Activated CD4-positive, alpha-beta T cell treated with anti-CD3 and anti-CD28 coated beads, Interleukin-2, amount 10 ng/mL, durations not matched to agents 7 days and 5 days (primary cell): ENCODE data around the gene BRINP3. TPM values are rescaled to one million over a fixed set of nuclear protein-coding genes. Genes with fewer than 3 reads are reported as not detected.

Experiments
- CTCF ChIA-PET: fragments of 350-600 bp; sonication (Branson Sonifier 250); formaldehyde crosslinking; loops from one replicate; lab custom pipeline; 2021; ENCODE audit warnings: antibody characterized with exemption; lab: Charles Lee
- POLR2A ChIA-PET: fragments of 350-600 bp; sonication (Branson Sonifier 250); formaldehyde crosslinking; loops from one replicate; lab custom pipeline; 2021; ENCODE audit warnings: antibody characterized with exemption; lab: Charles Lee
- DNase-seq: peaks from one replicate; pipeline ENCODE4 v3.0.0-alpha.2; 2020
- H3K27ac Mint-ChIP-seq: one replicate; pipeline ENCODE4 v1.8.0; 2021; ENCODE audit warnings: mild to moderate bottlenecking, moderate library complexity, mixed read lengths
- H3K27me3 Mint-ChIP-seq: one replicate; pipeline ENCODE4 v1.8.0; 2021; ENCODE audit warnings: mixed read lengths
- H3K36me3 Mint-ChIP-seq: one replicate; pipeline ENCODE4 v1.8.0; 2021; ENCODE audit warnings: low read depth, mixed read lengths
- H3K4me1 Mint-ChIP-seq: one replicate; pipeline ENCODE4 v1.8.0; 2021; ENCODE audit warnings: mixed read lengths
- H3K4me3 Mint-ChIP-seq: one replicate; pipeline ENCODE4 v1.8.0; 2021; ENCODE audit warnings: mild to moderate bottlenecking, moderate library complexity, mixed read lengths
- H3K9me3 Mint-ChIP-seq: one replicate; pipeline ENCODE4 v1.8.0; 2021; ENCODE audit warnings: mixed read lengths
- total RNA-seq, 2 experiments: library from RNA; stranded (reverse); gene quantifications; one replicate each; pipeline ENCODE4 v1.2.3, GENCODE V29; 2021

The BRINP3 gene
- total RNA-seq, 2 experiments from 2014 or later: not detected

DNA sequence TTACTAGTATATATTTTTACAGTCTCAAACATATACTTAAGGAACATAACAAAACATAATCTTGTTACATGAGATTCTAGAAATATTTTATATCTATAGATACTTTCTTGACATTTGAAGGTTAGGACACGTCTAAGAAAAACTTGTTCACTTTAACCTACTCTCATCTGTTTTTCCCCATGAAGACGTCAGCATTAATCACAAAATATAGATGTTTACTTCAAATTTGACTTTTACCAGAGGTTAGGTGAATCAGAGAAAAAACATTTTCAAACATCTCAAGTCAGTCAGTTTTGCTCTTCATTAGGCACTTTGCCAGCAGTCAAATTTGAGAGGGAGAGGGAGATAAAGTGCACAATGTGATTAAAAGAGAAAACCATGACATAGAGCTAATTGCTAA is 47.7 kb downstream of the BRINP3 start:
- Mint-ChIP-seq H3K9me3 (no peaks in the 10 kb centered on the region), H3K4me3 (no peak overlapping the region), H3K36me3 (no peaks in the 10 kb centered on the region), H3K27ac (no peak overlapping the region), H3K27me3 (no peaks in the 10 kb centered on the region), H3K4me1 (no peaks in the 10 kb centered on the region)
- no peak for DNase-seq
- ChIA-PET CTCF (no interaction called here), POLR2A (no interaction called here)

GRCh38 chr1:190429141-190429540 is 48.5 kb downstream of the BRINP3 start:
- CTCF ChIA-PET: no interaction called here
- Mint-ChIP-seq H3K4me3 (no peak overlapping the region), H3K27ac (no peak overlapping the region), H3K9me3 (no peaks in the 10 kb centered on the region), H3K4me1 (no peaks in the 10 kb centered on the region), H3K36me3 (no peaks in the 10 kb centered on the region), H3K27me3 (no peaks in the 10 kb centered on the region)
- POLR2A ChIA-PET: no interaction called here
- DNase-seq: no peak

DNA sequence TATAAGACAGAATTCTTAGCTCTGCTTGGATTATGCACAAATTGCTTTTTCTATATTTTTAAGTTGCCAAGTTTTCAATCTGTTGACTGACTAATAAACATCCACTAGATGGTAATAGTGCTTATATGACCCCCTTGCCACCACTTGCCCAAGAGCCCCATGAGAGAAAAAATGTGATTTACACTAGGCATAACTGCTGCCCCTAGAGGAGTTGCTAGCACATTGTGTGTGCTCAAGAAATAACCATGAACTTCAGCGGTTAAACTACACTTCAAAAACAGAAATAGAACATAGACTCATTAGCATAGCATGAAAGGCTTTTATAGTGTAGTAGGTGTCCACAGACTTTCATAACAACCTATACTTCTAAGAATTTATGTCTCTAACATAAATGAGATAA is 61.4 kb downstream of the BRINP3 start:
- no peaks in the 10 kb centered on the region for H3K27me3 Mint-ChIP-seq
- CTCF ChIA-PET: no interaction called here
- no peaks in the 10 kb centered on the region for H3K9me3 Mint-ChIP-seq

DNA sequence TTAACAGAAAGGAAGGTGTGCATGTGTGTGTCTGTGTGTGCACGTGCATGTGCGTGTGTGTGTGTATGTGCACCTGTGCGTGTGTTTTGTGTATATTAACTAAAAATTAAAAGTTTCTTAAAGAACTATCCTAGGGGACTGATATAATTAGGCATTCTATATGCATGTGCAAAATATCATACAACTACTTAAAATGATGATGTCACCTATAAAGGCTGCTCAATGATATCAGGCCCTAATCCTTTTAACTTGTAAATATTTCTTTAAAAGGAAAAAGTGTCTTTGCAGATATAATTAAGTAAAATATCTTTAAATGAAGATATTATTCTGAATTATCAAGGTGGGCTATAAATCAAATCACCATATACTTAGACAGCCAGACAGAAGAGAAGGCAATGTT is 64.5 kb downstream of the BRINP3 start:
- Mint-ChIP-seq H3K36me3 (no peaks in the 10 kb centered on the region), H3K9me3 (no peaks in the 10 kb centered on the region), H3K27me3 (no peaks in the 10 kb centered on the region), H3K27ac (no peak overlapping the region), H3K4me3 (no peak overlapping the region), H3K4me1 (no peaks in the 10 kb centered on the region)
- no peak for DNase-seq
- ChIA-PET POLR2A (no interaction called here), CTCF (no interaction called here)

More for the DNA sequence above, 61.4 kb downstream of the BRINP3 start:
- Mint-ChIP-seq H3K36me3 (no peaks in the 10 kb centered on the region), H3K4me1 (no peaks in the 10 kb centered on the region), H3K27ac (no peak overlapping the region), H3K4me3 (no peak overlapping the region)
- POLR2A ChIA-PET: no interaction called here
- DNase-seq: no peak

- no peak for DNase-seq
- ChIA-PET CTCF (no interaction called here), POLR2A (no interaction called here)
- H3K4me1 Mint-ChIP-seq: no peaks in the 10 kb centered on the region
- H3K9me3 Mint-ChIP-seq: no peaks in the 10 kb centered on the region
- no peak overlapping the region for H3K27ac Mint-ChIP-seq
- no peaks in the 10 kb centered on the region for H3K36me3 Mint-ChIP-seq
- no peak overlapping the region for H3K4me3 Mint-ChIP-seq
- no peaks in the 10 kb centered on the region for H3K27me3 Mint-ChIP-seq
Measured at GRCh38 chr1:190403402-190403801, 74.3 kb downstream of the BRINP3 start.

DNA sequence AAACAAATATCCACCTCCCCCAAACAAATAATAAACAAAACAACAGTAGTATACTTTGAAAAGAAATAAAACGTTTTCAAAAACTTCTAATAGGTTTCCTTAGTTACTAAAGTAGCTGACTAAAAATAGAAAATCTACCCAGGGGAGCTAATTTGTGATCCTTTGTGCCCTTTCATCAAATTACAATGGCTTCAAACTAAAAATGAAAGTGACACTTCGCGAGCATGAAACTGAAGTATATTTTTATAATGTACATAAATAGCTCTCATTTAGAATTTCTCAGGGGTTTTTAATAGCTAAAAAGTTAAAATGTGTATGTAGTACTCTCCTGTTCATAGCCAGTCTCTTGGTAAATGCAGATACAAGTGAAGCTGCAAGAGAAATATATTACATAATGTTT is 78.4 kb downstream of the BRINP3 start:
- POLR2A ChIA-PET: no interaction called here
- H3K27ac Mint-ChIP-seq: no peak overlapping the region
- no peaks in the 10 kb centered on the region for H3K9me3 Mint-ChIP-seq
- H3K36me3 Mint-ChIP-seq: no peaks in the 10 kb centered on the region
- H3K4me1 Mint-ChIP-seq: no peaks in the 10 kb centered on the region
- DNase-seq: no peak
- CTCF ChIA-PET: interaction anchor here (0.5 kb wide), 1 partner anchor 277 kb away, joined by 4 read pairs; no protein-coding TSS in a partner anchor
- no peak overlapping the region for H3K4me3 Mint-ChIP-seq
- no peaks in the 10 kb centered on the region for H3K27me3 Mint-ChIP-seq

- Mint-ChIP-seq H3K27ac (no peak overlapping the region), H3K9me3 (no peaks in the 10 kb centered on the region), H3K4me1 (no peaks in the 10 kb centered on the region), H3K4me3 (no peak overlapping the region), H3K36me3 (no peaks in the 10 kb centered on the region), H3K27me3 (no peaks in the 10 kb centered on the region)
- DNase-seq: no peak
- POLR2A ChIA-PET: no interaction called here
- CTCF ChIA-PET: no interaction called here
Measured at GRCh38 chr1:190391582-190391981, 86.1 kb downstream of the BRINP3 start.

- no peaks in the 10 kb centered on the region for H3K4me1 Mint-ChIP-seq
Measured at GRCh38 chr1:190377991-190378390, 99.7 kb downstream of the BRINP3 start.

DNA sequence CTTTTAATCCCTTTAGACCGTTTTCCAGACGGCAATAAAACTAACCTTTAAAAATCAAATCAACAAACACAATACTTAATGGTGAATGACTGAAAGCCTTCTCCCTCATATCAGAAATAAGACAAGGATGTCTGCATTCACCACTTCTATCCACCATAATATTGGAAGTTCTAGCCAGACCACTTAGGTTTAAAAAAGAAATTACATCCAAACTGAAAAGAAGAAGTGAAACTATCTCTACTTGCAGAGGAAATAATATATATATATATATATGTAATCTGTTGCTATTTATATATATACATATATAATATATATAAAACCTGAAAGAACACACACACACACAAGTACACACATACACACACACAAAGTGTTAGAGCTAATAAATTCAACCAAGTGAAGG is 100.4 kb downstream of the BRINP3 start:
- CTCF ChIA-PET: no interaction called here
- DNase-seq: no peak
- no peaks in the 10 kb centered on the region for H3K36me3 Mint-ChIP-seq
- H3K4me3 Mint-ChIP-seq: no peak overlapping the region
- POLR2A ChIA-PET: no interaction called here
- H3K27ac Mint-ChIP-seq: no peak overlapping the region
- H3K4me1 Mint-ChIP-seq: no peaks in the 10 kb centered on the region
- no peaks in the 10 kb centered on the region for H3K27me3 Mint-ChIP-seq
- no peaks in the 10 kb centered on the region for H3K9me3 Mint-ChIP-seq

More at GRCh38 chr1:190377991-190378390, 99.7 kb downstream of the BRINP3 start:
- no peaks in the 10 kb centered on the region for H3K27me3 Mint-ChIP-seq
- CTCF ChIA-PET: no interaction called here
- no peak overlapping the region for H3K27ac Mint-ChIP-seq
- POLR2A ChIA-PET: no interaction called here
- H3K9me3 Mint-ChIP-seq: no peaks in the 10 kb centered on the region
- no peak for DNase-seq
- no peaks in the 10 kb centered on the region for H3K36me3 Mint-ChIP-seq
- H3K4me3 Mint-ChIP-seq: no peak overlapping the region

DNA sequence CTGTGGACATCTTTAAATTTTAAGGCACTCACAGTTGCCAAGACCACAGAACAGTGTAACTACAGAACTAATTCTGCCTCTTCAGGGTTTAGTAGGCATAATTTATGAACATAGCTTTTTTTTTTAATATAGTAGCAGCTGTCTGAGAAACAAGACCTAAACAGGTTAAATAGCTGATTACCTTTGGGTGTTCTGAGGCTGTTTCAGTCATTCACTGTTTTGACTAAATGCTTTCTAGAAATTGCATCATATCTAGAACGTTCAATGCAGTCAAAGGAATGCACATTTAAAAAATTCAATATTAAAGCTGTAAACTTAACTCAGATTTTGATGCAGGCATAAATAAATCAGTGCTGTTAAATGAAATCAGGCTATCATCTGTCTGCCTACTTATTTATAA is 101.6 kb downstream of the BRINP3 start:
- no peak overlapping the region for H3K4me3 Mint-ChIP-seq
- H3K4me1 Mint-ChIP-seq: no peaks in the 10 kb centered on the region
- H3K36me3 Mint-ChIP-seq: no peaks in the 10 kb centered on the region
- H3K9me3 Mint-ChIP-seq: no peaks in the 10 kb centered on the region
- no peak for DNase-seq
- POLR2A ChIA-PET: no interaction called here
- CTCF ChIA-PET: no interaction called here
- no peaks in the 10 kb centered on the region for H3K27me3 Mint-ChIP-seq
- H3K27ac Mint-ChIP-seq: no peak overlapping the region

DNA sequence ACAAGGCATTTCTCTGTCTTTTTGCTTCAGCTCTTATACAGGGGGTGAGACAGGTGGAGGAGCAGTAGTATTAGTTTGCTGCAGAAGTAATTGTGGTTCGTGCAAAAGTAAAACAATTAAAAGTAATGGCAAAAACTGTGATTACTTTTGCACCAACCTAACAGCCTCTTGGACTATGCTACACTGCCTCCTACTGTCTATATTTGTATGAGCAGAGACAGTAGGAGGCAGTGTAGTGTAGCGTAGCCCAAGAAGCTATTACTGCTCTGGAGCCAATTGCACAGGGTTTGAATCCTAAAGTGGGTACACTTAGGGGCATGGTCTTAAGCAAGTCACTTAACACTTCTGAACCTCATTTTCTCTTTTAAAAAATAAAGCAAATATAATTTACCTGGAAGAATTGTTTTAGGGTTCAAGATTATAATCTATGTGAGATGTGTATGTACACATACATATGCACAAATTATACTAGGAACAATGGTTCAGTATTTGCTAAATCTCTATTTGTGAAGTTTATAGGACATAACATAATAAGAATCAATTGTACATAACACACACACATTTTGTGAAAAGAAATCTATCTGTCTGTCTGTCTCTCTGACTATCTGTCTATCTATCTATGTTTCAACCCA is 103.8 kb downstream of the BRINP3 start:
- Mint-ChIP-seq H3K4me1 (no peaks in the 10 kb centered on the region), H3K9me3 (no peaks in the 10 kb centered on the region), H3K27me3 (no peaks in the 10 kb centered on the region), H3K27ac (no peak overlapping the region), H3K36me3 (no peaks in the 10 kb centered on the region), H3K4me3 (no peak overlapping the region)
- no peak for DNase-seq
- CTCF ChIA-PET: no interaction called here
- POLR2A ChIA-PET: no interaction called here

- Mint-ChIP-seq H3K4me1 (no peaks in the 10 kb centered on the region), H3K36me3 (no peaks in the 10 kb centered on the region), H3K9me3 (peaks cover 14% of the 10 kb centered on the region), H3K27me3 (no peaks in the 10 kb centered on the region), H3K4me3 (no peak overlapping the region), H3K27ac (no peak overlapping the region)
- DNase-seq: no peak
- ChIA-PET CTCF (no interaction called here), POLR2A (no interaction called here)
Measured at GRCh38 chr1:190367200-190367599, 110.5 kb downstream of the BRINP3 start.

DNA sequence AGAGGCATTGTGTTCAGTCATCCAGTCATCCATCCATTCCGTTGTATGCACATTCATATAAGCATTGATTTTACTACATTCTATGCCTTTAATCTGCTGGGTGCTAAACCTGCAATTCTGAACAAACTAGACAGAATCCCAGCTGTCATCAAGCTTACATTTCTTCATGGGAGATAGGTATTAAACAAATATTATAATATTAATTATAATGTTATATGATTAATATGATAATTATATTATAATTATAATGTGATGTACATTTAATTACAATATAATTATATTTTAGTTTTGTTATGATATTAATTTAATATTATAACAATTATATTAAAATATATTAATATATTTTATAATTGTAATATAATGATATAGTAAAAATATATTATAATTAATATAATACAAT is 112.4 kb downstream of the BRINP3 start:
- H3K4me3 Mint-ChIP-seq: no peak overlapping the region
- no peak overlapping the region for H3K27ac Mint-ChIP-seq
- ChIA-PET CTCF (no interaction called here), POLR2A (no interaction called here)
- no peaks in the 10 kb centered on the region for H3K36me3 Mint-ChIP-seq
- H3K27me3 Mint-ChIP-seq: no peaks in the 10 kb centered on the region
- H3K9me3 Mint-ChIP-seq: peaks cover 18% of the 10 kb centered on the region
- H3K4me1 Mint-ChIP-seq: no peaks in the 10 kb centered on the region
- no peak for DNase-seq

GRCh38 chr1:190353538-190354101 is 124.0 kb downstream of the BRINP3 start:
- Mint-ChIP-seq H3K36me3 (no peaks in the 10 kb centered on the region), H3K27ac (no peak overlapping the region), H3K9me3 (peaks cover 2% of the 10 kb centered on the region), H3K27me3 (no peaks in the 10 kb centered on the region), H3K4me3 (no peak overlapping the region), H3K4me1 (no peaks in the 10 kb centered on the region)
- CTCF ChIA-PET: no interaction called here
- POLR2A ChIA-PET: no interaction called here
- DNase-seq: no peak
